Glomerular visceral epithelial cell (primary cell): ENCODE measurements around the gene ANK3.
A peak's percentile ranks its signal among the peaks of the same experiment; 100 is the strongest.

Experiments
- DNase-seq: peaks from one replicate; pipeline ENCODE4 v3.0.0-alpha.2; 2016; ENCODE audit errors: extremely low spot score

The ANK3 gene

GRCh38 chr10:60343254-60343653, 46.4 kb downstream of the ANK3 start:
- no peak for DNase-seq

GRCh38 chr10:60341969-60342368, 47.7 kb downstream of the ANK3 start:
- no peak for DNase-seq

- DNase-seq: no peak
These were observed 48.7 kb downstream of the ANK3 start for GRCh38 chr10:60340973-60341372.

- no peak for DNase-seq
These were observed 49.9 kb downstream of the ANK3 start for GRCh38 chr10:60339757-60340156.

GRCh38 chr10:60338786-60339185, 50.9 kb downstream of the ANK3 start:
- DNase-seq: no peak

- no peak for DNase-seq
These were observed 51.6 kb downstream of the ANK3 start for GRCh38 chr10:60338002-60338564.

- DNase-seq: no peak
These were observed 52.6 kb downstream of the ANK3 start for GRCh38 chr10:60336901-60337630.

GRCh38 chr10:60335708-60336107, 54.0 kb downstream of the ANK3 start:
- DNase-seq: no peak

- DNase-seq: no peak
These were observed 54.7 kb downstream of the ANK3 start for GRCh38 chr10:60334991-60335390.

- DNase-seq: no peak
These were observed 57.3 kb downstream of the ANK3 start for GRCh38 chr10:60332371-60332770.

- no peak for DNase-seq
These were observed 57.8 kb downstream of the ANK3 start for GRCh38 chr10:60331886-60332285.

- DNase-seq: no peak
These were observed 66.5 kb downstream of the ANK3 start for GRCh38 chr10:60323162-60323561.

- no peak for DNase-seq
These were observed 69.0 kb downstream of the ANK3 start for GRCh38 chr10:60320666-60321065.

GRCh38 chr10:60316029-60316428, 73.6 kb downstream of the ANK3 start:
- no peak for DNase-seq

- no peak for DNase-seq
These were observed 74.4 kb downstream of the ANK3 start for GRCh38 chr10:60315311-60315710.

GRCh38 chr10:60314069-60314940, 75.4 kb downstream of the ANK3 start:
- peak; percentile 53 for DNase-seq

GRCh38 chr10:60313589-60313952, 76.1 kb downstream of the ANK3 start:
- no peak for DNase-seq

- DNase-seq: peak; percentile 2
These were observed 76.7 kb downstream of the ANK3 start for GRCh38 chr10:60312818-60313588.

- no peak for DNase-seq
These were observed 77.9 kb downstream of the ANK3 start for GRCh38 chr10:60311821-60312220.

GRCh38 chr10:60310740-60311139, 78.9 kb downstream of the ANK3 start:
- peak; percentile 5 for DNase-seq

GRCh38 chr10:60309891-60310290, 79.8 kb downstream of the ANK3 start:
- no peak for DNase-seq

GRCh38 chr10:60309371-60309770, 80.3 kb downstream of the ANK3 start:
- no peak for DNase-seq
